WTC11 (cell line): ENCODE measurements around the gene GCK. TPM values are rescaled to one million over a fixed set of nuclear protein-coding genes. Genes with fewer than 3 reads are reported as not detected.

ENCODE experiments used
- ATAC-seq: fragments of 200-7000 bp; cut with Tn5 transposase; 2 replicates; pipeline ENCODE4 v1.10.0; 2021; ENCODE audit warnings: mild to moderate bottlenecking, moderate library complexity
- CTCF ChIA-PET: fragments of 300-600 bp; sonication (Branson Sonifier 250); formaldehyde crosslinking; loops from one replicate; lab custom pipeline; 2021; ENCODE audit warnings: antibody characterized with exemption; lab: Charles Lee
- POLR2A ChIA-PET: fragments of 350-600 bp; sonication (Branson Sonifier 250); formaldehyde crosslinking; loops from one replicate; lab custom pipeline; 2021; ENCODE audit warnings: antibody characterized with exemption; lab: Charles Lee
- DNase-seq: peaks from one replicate; pipeline ENCODE4 v3.0.0; 2021; ENCODE audit warnings: low spot score
- H3K27ac Mint-ChIP-seq: 2 replicates; pipeline ENCODE4 v1.8.0; 2021; ENCODE audit warnings: mixed read lengths
- H3K27me3 Mint-ChIP-seq: 2 replicates; pipeline ENCODE4 v1.8.0; 2021; ENCODE audit warnings: low read depth, mild to moderate bottlenecking, moderate library complexity, mixed read lengths
- H3K36me3 Mint-ChIP-seq: 2 replicates; pipeline ENCODE4 v1.8.0; 2021; ENCODE audit warnings: mixed read lengths
- H3K4me1 Mint-ChIP-seq: 2 replicates; pipeline ENCODE4 v1.8.0; 2022; ENCODE audit warnings: mixed read lengths
- H3K4me3 Mint-ChIP-seq: 2 replicates; pipeline ENCODE4 v1.8.0; 2021; ENCODE audit warnings: mild to moderate bottlenecking, moderate library complexity, mixed read lengths
- H3K9me3 Mint-ChIP-seq: 2 replicates; pipeline ENCODE4 v1.8.0; 2021; ENCODE audit warnings: mixed read lengths
- CDX4 ChIP-seq: fragments of 250-450 bp; sonication (Bioruptor Pico); IDR thresholded peaks from 2 replicates; pipeline ENCODE4 v1.9.0; 2021; ENCODE audit warnings: moderate library complexity, mild to moderate bottlenecking, inconsistent platforms, borderline replicate concordance
- CREM ChIP-seq: sonication (generic); formaldehyde crosslinking; IDR thresholded peaks from 2 replicates; pipeline ENCODE4 v1.8.1; 2022; ENCODE audit warnings: mild to moderate bottlenecking, missing genetic modification reagents, moderate library complexity
- ELF4 ChIP-seq: sonication (generic); formaldehyde crosslinking; IDR thresholded peaks from 2 replicates; pipeline ENCODE4 v1.8.1; 2022; ENCODE audit warnings: low read depth, mild to moderate bottlenecking, moderate library complexity, missing genetic modification reagents
- EMX1 ChIP-seq: fragments of 250-450 bp; sonication (Bioruptor Pico); IDR thresholded peaks from 2 replicates; pipeline ENCODE4 v1.8.0; 2021; ENCODE audit warnings: mild to moderate bottlenecking
- MXD4 ChIP-seq: fragments of 250-450 bp; sonication (Bioruptor Pico); IDR thresholded peaks from 2 replicates; pipeline ENCODE4 v1.8.0; 2021; ENCODE audit warnings: mild to moderate bottlenecking, moderate library complexity, borderline replicate concordance
- NFYB ChIP-seq: sonication (generic); formaldehyde crosslinking; conservative IDR thresholded peaks from 2 replicates; pipeline ENCODE4 v1.8.0; 2022; ENCODE audit warnings: low read depth, missing genetic modification reagents
- OVOL2 ChIP-seq: fragments of 250-450 bp; sonication (Bioruptor Pico); IDR thresholded peaks from 2 replicates; pipeline ENCODE4 v1.9.0; 2021; ENCODE audit warnings: mild to moderate bottlenecking, borderline replicate concordance
- SOX15 ChIP-seq: fragments of 250-450 bp; sonication (Bioruptor Pico); IDR thresholded peaks from 2 replicates; pipeline ENCODE4 v1.9.0; 2021; ENCODE audit warnings: mild to moderate bottlenecking
- USF1 ChIP-seq: sonication (generic); formaldehyde crosslinking; IDR thresholded peaks from 2 replicates; pipeline ENCODE4 v1.8.0; 2022; ENCODE audit warnings: mild to moderate bottlenecking, missing genetic modification reagents
- ZBTB43 ChIP-seq: sonication (generic); formaldehyde crosslinking; IDR thresholded peaks from 2 replicates; pipeline ENCODE4 v1.8.1; 2023; ENCODE audit warnings: mild to moderate bottlenecking, missing genetic modification reagents
- ZNF121 ChIP-seq: sonication (generic); formaldehyde crosslinking; IDR thresholded peaks from 2 replicates; pipeline ENCODE4 v1.8.0; 2023; ENCODE audit warnings: missing genetic modification reagents
- ZNF138 ChIP-seq: sonication (generic); formaldehyde crosslinking; conservative IDR thresholded peaks from 2 replicates; pipeline ENCODE4 v1.8.1; 2022; ENCODE audit warnings: mild to moderate bottlenecking, moderate library complexity, missing genetic modification reagents
- ZNF219 ChIP-seq: sonication (generic); formaldehyde crosslinking; IDR thresholded peaks from 2 replicates; pipeline ENCODE4 v1.8.0; 2023; ENCODE audit warnings: missing genetic modification reagents, mild to moderate bottlenecking, borderline replicate concordance
- ZNF232 ChIP-seq: sonication (generic); formaldehyde crosslinking; IDR thresholded peaks from 2 replicates; pipeline ENCODE4 v1.8.0; 2022; ENCODE audit warnings: mild to moderate bottlenecking, missing genetic modification reagents
- ZNF281 ChIP-seq: sonication (generic); formaldehyde crosslinking; IDR thresholded peaks from 2 replicates; pipeline ENCODE4 v1.8.0; 2023; ENCODE audit warnings: mild to moderate bottlenecking, missing genetic modification reagents
- total RNA-seq: library from RNA; stranded (reverse); gene quantifications from 3 replicates; pipeline ENCODE4 v1.2.3, GENCODE V29; 2021
- TF ChIP-seq, protein P1 (sequence below): sonication (generic); formaldehyde crosslinking; IDR thresholded peaks from 2 replicates; pipeline ENCODE4 v1.8.1; 2022; ENCODE audit warnings: mild to moderate bottlenecking, missing genetic modification reagents, moderate library complexity, borderline replicate concordance
- TF ChIP-seq, protein P2 (sequence below): sonication (generic); formaldehyde crosslinking; IDR thresholded peaks from 2 replicates; pipeline ENCODE4 v1.8.1; 2023; ENCODE audit warnings: mild to moderate bottlenecking, missing genetic modification reagents
- TF ChIP-seq, protein P3 (sequence below): fragments of 250-450 bp; sonication (Bioruptor Pico); IDR thresholded peaks from 2 replicates; pipeline ENCODE4 v1.9.0; 2021; ENCODE audit warnings: mild to moderate bottlenecking

The GCK gene
- total RNA-seq, 1 experiment from 2014 or later = 3.3 TPM

- TF ChIP-seq, protein P1, sequence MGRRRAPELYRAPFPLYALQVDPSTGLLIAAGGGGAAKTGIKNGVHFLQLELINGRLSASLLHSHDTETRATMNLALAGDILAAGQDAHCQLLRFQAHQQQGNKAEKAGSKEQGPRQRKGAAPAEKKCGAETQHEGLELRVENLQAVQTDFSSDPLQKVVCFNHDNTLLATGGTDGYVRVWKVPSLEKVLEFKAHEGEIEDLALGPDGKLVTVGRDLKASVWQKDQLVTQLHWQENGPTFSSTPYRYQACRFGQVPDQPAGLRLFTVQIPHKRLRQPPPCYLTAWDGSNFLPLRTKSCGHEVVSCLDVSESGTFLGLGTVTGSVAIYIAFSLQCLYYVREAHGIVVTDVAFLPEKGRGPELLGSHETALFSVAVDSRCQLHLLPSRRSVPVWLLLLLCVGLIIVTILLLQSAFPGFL (CRISPR knock-in tag) = no peak
- TF ChIP-seq, protein P2, sequence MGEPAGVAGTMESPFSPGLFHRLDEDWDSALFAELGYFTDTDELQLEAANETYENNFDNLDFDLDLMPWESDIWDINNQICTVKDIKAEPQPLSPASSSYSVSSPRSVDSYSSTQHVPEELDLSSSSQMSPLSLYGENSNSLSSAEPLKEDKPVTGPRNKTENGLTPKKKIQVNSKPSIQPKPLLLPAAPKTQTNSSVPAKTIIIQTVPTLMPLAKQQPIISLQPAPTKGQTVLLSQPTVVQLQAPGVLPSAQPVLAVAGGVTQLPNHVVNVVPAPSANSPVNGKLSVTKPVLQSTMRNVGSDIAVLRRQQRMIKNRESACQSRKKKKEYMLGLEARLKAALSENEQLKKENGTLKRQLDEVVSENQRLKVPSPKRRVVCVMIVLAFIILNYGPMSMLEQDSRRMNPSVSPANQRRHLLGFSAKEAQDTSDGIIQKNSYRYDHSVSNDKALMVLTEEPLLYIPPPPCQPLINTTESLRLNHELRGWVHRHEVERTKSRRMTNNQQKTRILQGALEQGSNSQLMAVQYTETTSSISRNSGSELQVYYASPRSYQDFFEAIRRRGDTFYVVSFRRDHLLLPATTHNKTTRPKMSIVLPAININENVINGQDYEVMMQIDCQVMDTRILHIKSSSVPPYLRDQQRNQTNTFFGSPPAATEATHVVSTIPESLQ = no peak
- no peak for TF ChIP-seq CREM (CRISPR knock-in tag)
- no peak for TF ChIP-seq ZNF232 (CRISPR knock-in tag)
- TF ChIP-seq MXD4 = no peak
- no peak for TF ChIP-seq ZNF121
- no peak for TF ChIP-seq ZNF138 (CRISPR knock-in tag)
- no peak for TF ChIP-seq ZNF219
- TF ChIP-seq SOX15 (CRISPR knock-in tag) = no peak
Measured at GRCh38 chr7:44237696-44238095, 48.5 kb upstream of the GCK start (continued).

DNA sequence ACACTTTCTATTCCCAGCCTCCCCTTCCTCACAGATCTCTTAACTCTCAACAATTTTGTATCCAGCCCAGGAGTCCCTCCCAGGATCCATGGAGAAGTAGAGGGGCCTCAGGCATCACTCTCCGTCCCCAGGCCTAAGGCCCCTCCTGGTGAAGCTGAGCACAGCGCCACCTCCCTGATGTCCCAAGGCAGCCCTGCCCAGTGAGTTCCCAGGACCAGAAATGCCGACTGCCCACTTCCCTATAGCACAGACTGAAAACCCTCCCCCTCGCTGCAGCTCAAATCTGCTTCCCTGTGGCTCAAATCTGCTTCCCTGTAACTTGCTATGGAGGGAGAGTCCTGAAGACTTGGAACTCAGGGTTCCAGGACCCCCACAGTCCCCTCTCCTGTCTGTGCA is 47.1 kb upstream of the GCK start:
- no peaks in the 10 kb centered on the region for H3K9me3 Mint-ChIP-seq
- no peak overlapping the region for H3K27ac Mint-ChIP-seq
- no peaks in the 10 kb centered on the region for H3K36me3 Mint-ChIP-seq
- DNase-seq (no peak), ATAC-seq (peak; percentile 52)
- CTCF ChIA-PET = interaction anchor here (0.6 to 2.2 kb wide), 14 partner anchors 12 to 329 kb away, joined by 3 to 18 read pairs (median 4); no protein-coding TSS in a partner anchor
- H3K4me3 Mint-ChIP-seq = no peak overlapping the region
- TF ChIP-seq, protein P2 = no peak
- no peak for TF ChIP-seq EMX1 (CRISPR knock-in tag)
- TF ChIP-seq ZNF281 = no peak
- TF ChIP-seq, protein P3, sequence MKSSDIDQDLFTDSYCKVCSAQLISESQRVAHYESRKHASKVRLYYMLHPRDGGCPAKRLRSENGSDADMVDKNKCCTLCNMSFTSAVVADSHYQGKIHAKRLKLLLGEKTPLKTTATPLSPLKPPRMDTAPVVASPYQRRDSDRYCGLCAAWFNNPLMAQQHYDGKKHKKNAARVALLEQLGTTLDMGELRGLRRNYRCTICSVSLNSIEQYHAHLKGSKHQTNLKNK (CRISPR knock-in tag) = no peak
- TF ChIP-seq ELF4 (CRISPR knock-in tag) = no peak
- no peak for TF ChIP-seq CDX4 (CRISPR knock-in tag)
- TF ChIP-seq ZBTB43 = no peak
- TF ChIP-seq NFYB (CRISPR knock-in tag) = no peak
- no peak for TF ChIP-seq USF1 (CRISPR knock-in tag)
- no peak for TF ChIP-seq OVOL2 (CRISPR knock-in tag)
- no peaks in the 10 kb centered on the region for H3K4me1 Mint-ChIP-seq
- POLR2A ChIA-PET = no interaction called here
- H3K27me3 Mint-ChIP-seq = no peaks in the 10 kb centered on the region
